ENCODE results near the gene ANO7. TPM values are rescaled to one million over a fixed set of nuclear protein-coding genes. Genes with fewer than 3 reads are reported as not detected.
"Not testable (repeated sequence)": the region's sequence is repeated elsewhere in the genome, so short reads cannot be mapped to it uniquely, and the experiment has no call there.

ANO7 gene
- total RNA-seq, 4 donors from 2014 or later = 0.50 to 0.65 (median 0.60) TPM; not detected in 1

- DNase-seq (ENCODE audit: low spot score) (no peak), ATAC-seq (ENCODE audit: low FRiP score) (no peak)
- TF ChIP-seq CTCF (IDR thresholded peaks at IDR 0.05) = no peak
These were observed 2.0 kb downstream of the ANO7 start for GRCh38 chr2:241190291-241190981.

GRCh38 chr2:241191081-241191480 is 2.6 kb downstream of the ANO7 start:
- no peak for DNase-seq (ENCODE audit: low spot score)
- no peak for TF ChIP-seq CTCF (IDR thresholded peaks at IDR 0.05)
- no peak for ATAC-seq (ENCODE audit: low FRiP score)

- ATAC-seq (ENCODE audit: low FRiP score) = no peak
- no peak for DNase-seq (ENCODE audit: low spot score)
- no peak for TF ChIP-seq CTCF (IDR thresholded peaks at IDR 0.05)
These were observed 4.8 kb downstream of the ANO7 start for GRCh38 chr2:241193271-241193670.

- TF ChIP-seq CTCF (IDR thresholded peaks at IDR 0.05) = no peak
- ATAC-seq (ENCODE audit: low FRiP score) (no peak), DNase-seq (ENCODE audit: low spot score) (no peak)
These were observed 6.3 kb downstream of the ANO7 start for GRCh38 chr2:241194811-241195210.

- TF ChIP-seq CTCF (IDR thresholded peaks at IDR 0.05) = no peak
- ATAC-seq (ENCODE audit: low FRiP score) (no peak), DNase-seq (ENCODE audit: low spot score) (no peak)
These were observed 7.1 kb downstream of the ANO7 start for GRCh38 chr2:241195506-241196130.

- ATAC-seq (ENCODE audit: low FRiP score); DNase-seq (ENCODE audit: low spot score): not testable (repeated sequence)
These were observed 8.8 kb downstream of the ANO7 start for GRCh38 chr2:241197246-241197645.

- no peak for TF ChIP-seq CTCF (IDR thresholded peaks at IDR 0.05)
- ATAC-seq (ENCODE audit: low FRiP score) (no peak), DNase-seq (ENCODE audit: low spot score) (no peak)
These were observed 9.5 kb downstream of the ANO7 start for GRCh38 chr2:241197947-241198346.

All from omental fat pad (tissue), 4 donors.